ENCODE data around the gene PPP1R15B. TPM values are rescaled to one million over a fixed set of nuclear protein-coding genes. Genes with fewer than 3 reads are reported as not detected.

The PPP1R15B gene
- polyA plus RNA-seq, 1 experiment, result 24.6 TPM

- H3K36me3 ChIP-seq (ENCODE audit: control insufficient read depth, insufficient read depth, low read length), result no peaks in the 10 kb centered on the region; the same call in none of the 2 replicates
- ChIA-PET POLR2A (no interaction called here), CTCF (interaction anchor here (1.0 to 11.4 kb wide), 3 partner anchors 42 to 355 kb away, joined by 3 to 194 read pairs (median 78); partner anchors contain the start of gene PIK3C2B)
- DNase-seq (ENCODE audit: low read depth), result no peak
- no peaks in the 10 kb centered on the region; the same call in 1 of the 2 replicates for H3K27me3 ChIP-seq (ENCODE audit: control insufficient read depth, insufficient read depth, low read length)
- H3K4me3 ChIP-seq (ENCODE audit: low read depth, low read length), result no peak overlapping the region
- no peak for TF ChIP-seq CTCF (IDR thresholded peaks at IDR 0.05; ENCODE audit: insufficient read depth, low read depth, low read length)
These were observed 39.9 kb upstream of the PPP1R15B start for GRCh38 chr1:204451352-204452124.

- POLR2A ChIA-PET, result no interaction called here
- TF ChIP-seq CTCF (IDR thresholded peaks at IDR 0.05; ENCODE audit: insufficient read depth, low read depth, low read length), result no peak
- no peak for DNase-seq (ENCODE audit: low read depth)
- Histone ChIP-seq H3K36me3 (ENCODE audit: control insufficient read depth, insufficient read depth, low read length) (no peaks in the 10 kb centered on the region; the same call in none of the 2 replicates), H3K27me3 (ENCODE audit: control insufficient read depth, insufficient read depth, low read length) (no peaks in the 10 kb centered on the region), H3K4me3 (ENCODE audit: low read depth, low read length) (no peak overlapping the region)
- CTCF ChIA-PET, result interaction anchor here (1.0 to 11.4 kb wide), 4 partner anchors 43 to 356 kb away, joined by 3 to 194 read pairs (median 40); partner anchors contain the start of gene PIK3C2B
These were observed 39.0 kb upstream of the PPP1R15B start for GRCh38 chr1:204450461-204451257.

GRCh38 chr1:204449678-204450280 lies 38.2 kb upstream of the PPP1R15B start:
- no peak for TF ChIP-seq CTCF (IDR thresholded peaks at IDR 0.05; ENCODE audit: insufficient read depth, low read depth, low read length)
- ChIA-PET POLR2A (no interaction called here), CTCF (interaction anchor here (1.2 to 11.4 kb wide), 4 partner anchors 12 to 53 kb away, joined by 3 to 194 read pairs (median 56); partner anchors contain the start of gene PIK3C2B)
- DNase-seq (ENCODE audit: low read depth), result no peak
- no peak overlapping the region for H3K4me3 ChIP-seq (ENCODE audit: low read depth, low read length)
- no peaks in the 10 kb centered on the region; the same call in none of the 2 replicates for H3K36me3 ChIP-seq (ENCODE audit: control insufficient read depth, insufficient read depth, low read length)
- no peaks in the 10 kb centered on the region for H3K27me3 ChIP-seq (ENCODE audit: control insufficient read depth, insufficient read depth, low read length)

- DNase-seq (ENCODE audit: low read depth), result no peak
- Histone ChIP-seq H3K36me3 (ENCODE audit: control insufficient read depth, insufficient read depth, low read length) (no peaks in the 10 kb centered on the region; the same call in none of the 2 replicates), H3K27me3 (ENCODE audit: control insufficient read depth, insufficient read depth, low read length) (no peaks in the 10 kb centered on the region), H3K4me3 (ENCODE audit: low read depth, low read length) (no peak overlapping the region)
- no peak for TF ChIP-seq CTCF (IDR thresholded peaks at IDR 0.05; ENCODE audit: insufficient read depth, low read depth, low read length)
- ChIA-PET CTCF (interaction anchor here (4.1 to 11.4 kb wide), 4 partner anchors 12 to 358 kb away, joined by 16 to 194 read pairs (median 56); partner anchors contain the start of gene PIK3C2B), POLR2A (no interaction called here)
These were observed 37.5 kb upstream of the PPP1R15B start for GRCh38 chr1:204448991-204449677.
